ENCODE data around the gene TGOLN2. TPM values are rescaled to one million over a fixed set of nuclear protein-coding genes. Genes with fewer than 3 reads are reported as not detected.

Gene TGOLN2
- total and polyA plus RNA-seq, 2 donors (not counting 3 experiments of a cell fraction or from before 2014, with no cell fraction given): 112 to 140 TPM

GRCh38 chr2:85314884-85315242 lies 12.9 kb downstream of the TGOLN2 start:
- Histone ChIP-seq H4K20me1 (replicated peaks; ENCODE audit: control insufficient read depth, extremely low read depth, insufficient read depth, low read length) (peaks cover 2% of the 10 kb centered on the region), H3K9me3 (replicated peaks; ENCODE audit: control insufficient read depth, insufficient read depth, low read length) (no peaks in the 10 kb centered on the region), H3K27me3 (ENCODE audit: control insufficient read depth in 2 of 2, insufficient read depth in 2 of 2, low read length in 2 of 2) (no peaks in the 10 kb centered on the region), H3K9me1 (replicated peaks; ENCODE audit: control insufficient read depth, extremely low read depth, insufficient read depth, low read length) (no peaks in the 10 kb centered on the region), H3K79me2 (ENCODE audit: control insufficient read depth, insufficient read depth, low read length) (peaks cover 14% of the 10 kb centered on the region), H3K36me3 (ENCODE audit: control insufficient read depth in 2 of 2, extremely low read depth in 1 of 2, insufficient read depth in 2 of 2, low read length in 2 of 2) (peaks cover 4 to 14% of the 10 kb centered on the region in 2 experiments), H3K4me2 (ENCODE audit: insufficient read depth, low read length) (no peak overlapping the region), H3K9ac (replicated peaks; ENCODE audit: extremely low read depth, insufficient read depth, low read length) (no peak overlapping the region), H2AFZ (ENCODE audit: low read depth, low read length) (no peak overlapping the region), H3K4me3 (replicated peaks in 1 of 3; ENCODE audit: insufficient read depth in 1 of 3, low read depth in 1 of 3, low read length in 3 of 3) (no peak overlapping the region), H3K4me1 (ENCODE audit: control insufficient read depth, extremely low read depth, insufficient read depth, low read length) (no peaks in the 10 kb centered on the region), H3K27ac (ENCODE audit: insufficient read depth, low read depth, low read length) (no peak overlapping the region)
- dilution Hi-C loops (cut with MboI; ENCODE audit: extremely low pct_ligation_motif_present, low sequenced_read_pairs): no loop called here
- intact Hi-C loops (cut with micrococcal nuclease): no loop called here
- POLR2A ChIA-PET: no interaction called here
- CTCF ChIA-PET: interaction anchor here (0.6 to 1.3 kb wide), 3 partner anchors 12 to 292 kb away, joined by 4 to 5 read pairs (median 5); no protein-coding TSS in a partner anchor
- no peak for FAIRE-seq
- no peak for DNase-seq (ENCODE audit: low read depth, low spot score)
- BruUV-seq (replicated peaks): no TSS peak
- TF ChIP-seq GATA2 (IDR thresholded peaks at IDR 0.05; ENCODE audit: insufficient read depth, insufficient read length, low read depth, low read length): no peak
- TF ChIP-seq POLR2AphosphoS5 (IDR thresholded peaks at IDR 0.05; ENCODE audit: insufficient read depth, low read depth, low read length): peak; percentile 11

GRCh38 chr2:85312404-85312803 lies 15.4 kb downstream of the TGOLN2 start:
- Histone ChIP-seq H3K79me2 (ENCODE audit: control insufficient read depth, insufficient read depth, low read length) (no peaks in the 10 kb centered on the region), H3K4me2 (ENCODE audit: insufficient read depth, low read length) (no peak overlapping the region), H3K4me1 (ENCODE audit: control insufficient read depth, extremely low read depth, insufficient read depth, low read length) (peaks cover 9% of the 10 kb centered on the region), H3K27me3 (ENCODE audit: control insufficient read depth in 2 of 2, insufficient read depth in 2 of 2, low read length in 2 of 2) (no peaks in the 10 kb centered on the region), H3K9me3 (replicated peaks; ENCODE audit: control insufficient read depth, insufficient read depth, low read length) (no peaks in the 10 kb centered on the region), H2AFZ (ENCODE audit: low read depth, low read length) (no peak overlapping the region), H3K9ac (replicated peaks; ENCODE audit: extremely low read depth, insufficient read depth, low read length) (no peak overlapping the region), H3K9me1 (replicated peaks; ENCODE audit: control insufficient read depth, extremely low read depth, insufficient read depth, low read length) (no peaks in the 10 kb centered on the region), H4K20me1 (replicated peaks; ENCODE audit: control insufficient read depth, extremely low read depth, insufficient read depth, low read length) (no peaks in the 10 kb centered on the region), H3K27ac (ENCODE audit: insufficient read depth, low read depth, low read length) (no peak overlapping the region), H3K4me3 (replicated peaks in 1 of 3; ENCODE audit: insufficient read depth in 1 of 3, low read depth in 1 of 3, low read length in 3 of 3) (no peak overlapping the region), H3K36me3 (ENCODE audit: control insufficient read depth in 2 of 2, extremely low read depth in 1 of 2, insufficient read depth in 2 of 2, low read length in 2 of 2) (peaks cover 0 to 10% of the 10 kb centered on the region in 2 experiments)
- DNase-seq (ENCODE audit: low read depth, low spot score) (no peak), FAIRE-seq (no peak)
- TF ChIP-seq POLR2AphosphoS5 (IDR thresholded peaks at IDR 0.05; ENCODE audit: insufficient read depth, low read depth, low read length) (no peak), MAX (IDR thresholded peaks at IDR 0.05; ENCODE audit: insufficient read depth, insufficient read length) (no peak), EZH2 (IDR thresholded peaks at IDR 0.05; ENCODE audit: borderline replicate concordance, low read depth, low read length, severe bottlenecking) (no peak), GATA2 (IDR thresholded peaks at IDR 0.05; ENCODE audit: insufficient read depth, insufficient read length, low read depth, low read length) (no peak), JUN (IDR thresholded peaks at IDR 0.05; ENCODE audit: borderline replicate concordance, insufficient read depth, insufficient read length, low read depth) (no peak), MYC (IDR thresholded peaks at IDR 0.05; ENCODE audit: low read depth, low read length) (no peak), POLR2A (IDR thresholded peaks at IDR 0.05; ENCODE audit: low read depth, low read length) (no peak), FOS (IDR thresholded peaks at IDR 0.05; ENCODE audit: borderline replicate concordance, insufficient read depth, low read length) (no peak), CTCF (IDR thresholded peaks at IDR 0.05; ENCODE audit: extremely low read depth in 1 of 2, insufficient read depth in 1 of 2, low read depth in 1 of 2, low read length in 2 of 2) (no peak)
- ChIA-PET CTCF (interaction anchor here (0.6 to 1.0 kb wide), 2 partner anchors 12 to 295 kb away, joined by 3 to 5 read pairs; no protein-coding TSS in a partner anchor), POLR2A (no interaction called here)
- intact Hi-C loops (cut with micrococcal nuclease): no loop called here
- dilution Hi-C loops (cut with MboI; ENCODE audit: extremely low pct_ligation_motif_present, low sequenced_read_pairs): no loop called here
- no TSS peak for BruUV-seq (replicated peaks)

All from endothelial cell of umbilical vein (primary cell).